OCI-LY7 (cell line): ENCODE measurements around the gene ASB12. TPM values are rescaled to one million over a fixed set of nuclear protein-coding genes. Genes with fewer than 3 reads are reported as not detected.
A peak's percentile ranks its signal among the peaks of the same experiment; 100 is the strongest.

ENCODE experiments used
- BruUV-seq: library from RNA; stranded (reverse); fragments of 400-500 nt; replicated peaks from 2 replicates; lab custom pipeline; 2021; lab: Mats Ljungman, UMichigan
- CTCF ChIA-PET: fragments of 300-600 bp; sonication (Branson Sonifier 250); formaldehyde crosslinking; loops from one replicate; lab custom pipeline; 2022; ENCODE audit warnings: antibody characterized with exemption; ENCODE audit not compliant: unreplicated experiment; lab: Charles Lee
- POLR2A ChIA-PET: fragments of 300-600 bp; sonication (Branson Sonifier 250); formaldehyde crosslinking; loops from one replicate; lab custom pipeline; 2022; ENCODE audit warnings: antibody characterized with exemption; lab: Charles Lee
- DNase-seq: peaks from one replicate; pipeline ENCODE4 v3.0.0-alpha.2; 2015; ENCODE audit warnings: low spot score
- H2AFZ ChIP-seq: fragments of 200-600 bp; sonication (generic), shearing (Covaris generic); 2 replicates; pipeline ENCODE4 v1.6.1; 2014; ENCODE audit warnings: mild to moderate bottlenecking, antibody characterized with exemption, low read length, moderate library complexity
- H3K27ac ChIP-seq: fragments of 200-600 bp; sonication (generic); 2 replicates; pipeline ENCODE4 v1.5.1; 2014; ENCODE audit warnings: mixed run types, low read depth, mild to moderate bottlenecking, moderate library complexity, low read length, inconsistent platforms; ENCODE audit not compliant: poor library complexity, severe bottlenecking
- H3K36me3 ChIP-seq: fragments of 200-600 bp; sonication (generic); 2 replicates; pipeline ENCODE4 v1.6.1; 2014; ENCODE audit warnings: mild to moderate bottlenecking, antibody characterized with exemption, low read length, moderate library complexity, mixed read lengths; ENCODE audit not compliant: insufficient read depth
- H3K4me1 ChIP-seq: fragments of 200-600 bp; sonication (generic); 2 replicates; pipeline ENCODE4 v1.5.1; 2014; ENCODE audit warnings: mild to moderate bottlenecking, low read length; ENCODE audit not compliant: insufficient read depth, poor library complexity, severe bottlenecking
- H3K4me2 ChIP-seq: fragments of 200-600 bp; sonication (generic); 2 replicates; pipeline ENCODE4 v1.6.1; 2014; ENCODE audit warnings: mild to moderate bottlenecking, low read length
- H3K4me3 ChIP-seq: fragments of 200-600 bp; sonication (generic); 2 replicates; pipeline ENCODE4 v1.5.1; 2014; ENCODE audit warnings: mild to moderate bottlenecking, low read depth, low read length; ENCODE audit not compliant: poor library complexity, severe bottlenecking
- H3K79me2 ChIP-seq: fragments of 200-600 bp; sonication (generic); 2 replicates; pipeline ENCODE4 v1.6.1; 2016; ENCODE audit warnings: low read depth, mild to moderate bottlenecking, low read length, moderate library complexity, mixed read lengths; ENCODE audit not compliant: insufficient read depth
- H3K9me2 ChIP-seq: fragments of 200-600 bp; sonication (generic); 2 replicates; pipeline ENCODE4 v1.6.1; 2016; ENCODE audit warnings: mild to moderate bottlenecking, low read length, mixed read lengths; ENCODE audit not compliant: insufficient read depth
- H3K9me3 ChIP-seq: fragments of 200-600 bp; sonication (generic); 2 replicates; pipeline ENCODE4 v1.6.1; 2014; ENCODE audit warnings: mild to moderate bottlenecking, mixed run types, low read length, mixed read lengths
- H4K20me1 ChIP-seq: fragments of 200-600 bp; sonication (generic); 2 replicates; pipeline ENCODE4 v1.6.1; 2014; ENCODE audit warnings: mild to moderate bottlenecking, antibody characterized with exemption, low read length, moderate library complexity, mixed read lengths; ENCODE audit not compliant: insufficient read depth
- CTCF ChIP-seq: fragments of 200-600 bp; sonication (generic); conservative IDR thresholded peaks from 2 replicates; pipeline ENCODE4 v1.5.1; 2014; ENCODE audit warnings: mild to moderate bottlenecking, antibody characterized with exemption, low read length, moderate library complexity, mixed read lengths
- EZH2phosphoT487 ChIP-seq: fragments of 200-600 bp; sonication (generic); IDR thresholded peaks from 2 replicates; pipeline ENCODE4 v1.6.1; 2018; ENCODE audit warnings: low read depth, borderline replicate concordance, mild to moderate bottlenecking, mixed run types, antibody characterized with exemption, low read length, moderate library complexity, mixed read lengths
- intact Hi-C: fragments of 100-400 bp; cut with micrococcal nuclease; formaldehyde crosslinking; loops from one replicate; pipeline ENCODE4 v1.10.0; 2022; ENCODE audit not compliant: unreplicated experiment
- total RNA-seq, 2 experiments: library from RNA; depleted of rRNA in 1 of 2; stranded (reverse); fragments of >200 nt in 1 of 2; shearing (Covaris generic) in 1 of 2; gene quantifications; 2 replicates each; pipeline ENCODE4 v1.2.3, GENCODE V29; 2014 to 2022

ASB12 gene
- total RNA-seq, 2 experiments from 2014 or later = 0.51 to 0.66 TPM

GRCh38 chrX:64206556-64207162, 23.7 kb downstream of the ASB12 start:
- ChIA-PET CTCF (no interaction called here), POLR2A (no interaction called here)
- H3K9me3 ChIP-seq = no peaks in the 10 kb centered on the region
- no peaks in the 10 kb centered on the region for H3K36me3 ChIP-seq
- TF ChIP-seq EZH2phosphoT487 (no peak), CTCF (0 out of 2 replicates have a peak, but pooled peaks have one; percentile 4)
- H3K9me2 ChIP-seq = no peaks in the 10 kb centered on the region
- H3K79me2 ChIP-seq = no peaks in the 10 kb centered on the region
- peak overlapping the region; percentile 84 for H3K4me2 ChIP-seq
- peaks cover 12% of the 10 kb centered on the region for H3K4me1 ChIP-seq
- peak overlapping the region; percentile 80 for H3K4me3 ChIP-seq
- peak overlapping the region; percentile 93; the same call in 1 of the 2 replicates for H2AFZ ChIP-seq
- H4K20me1 ChIP-seq = no peaks in the 10 kb centered on the region
- no TSS peak for BruUV-seq
- intact Hi-C loops = loop anchor here (5.0 kb wide), 1 partner anchor 854 kb away; the partner anchor contains the start of gene SPIN4
- no peak overlapping the region for H3K27ac ChIP-seq
- DNase-seq = peak; percentile 3

- H3K79me2 ChIP-seq = no peaks in the 10 kb centered on the region
- peaks cover 12% of the 10 kb centered on the region for H3K4me1 ChIP-seq
- peak overlapping the region; percentile 84 for H3K4me2 ChIP-seq
- no peaks in the 10 kb centered on the region for H3K36me3 ChIP-seq
- ChIA-PET CTCF (no interaction called here), POLR2A (interaction anchor here (0.5 kb wide), 1 partner anchor 220 kb away, joined by 4 read pairs; no protein-coding TSS in a partner anchor)
- H3K9me2 ChIP-seq = no peaks in the 10 kb centered on the region
- no peaks in the 10 kb centered on the region for H4K20me1 ChIP-seq
- H2AFZ ChIP-seq = peak overlapping the region; percentile 93
- intact Hi-C loops = loop anchor here (2.0 to 5.0 kb wide), 2 partner anchors 189 to 854 kb away; partner anchors contain the start of genes MTMR8 and SPIN4
- H3K27ac ChIP-seq = peak overlapping the region; percentile 47
- no TSS peak for BruUV-seq
- peak; percentile 91 for DNase-seq
- TF ChIP-seq CTCF = peak; percentile 46; the same call in 1 of the 2 replicates
- no peak for TF ChIP-seq EZH2phosphoT487
- peak overlapping the region; percentile 80 for H3K4me3 ChIP-seq
- no peaks in the 10 kb centered on the region for H3K9me3 ChIP-seq
Observed at GRCh38 chrX:64205735-64206501, 24.5 kb downstream of the ASB12 start.
